NB4 (cell line): Measurements from ENCODE around the gene MZB1.
A peak's percentile ranks its signal among the peaks of the same experiment; 100 is the strongest.

ENCODE experiments used
- DNase-seq: peaks from one replicate; pipeline ENCODE4 v3.0.0; 2010; ENCODE audit warnings: low read depth
- H3K4me3 ChIP-seq: one replicate; pipeline ENCODE4 v1.5.1; 2011; ENCODE audit warnings: mild to moderate bottlenecking, low read depth, low read length, moderate library complexity
- MYC ChIP-seq: IDR thresholded peaks from 2 replicates; pipeline ENCODE4 v1.6.1; 2011; ENCODE audit warnings: low read depth, low read length
- POLR2A ChIP-seq: IDR thresholded peaks from 2 replicates; pipeline ENCODE4 v1.6.1; 2011; ENCODE audit warnings: mild to moderate bottlenecking; ENCODE audit not compliant: insufficient read length; ENCODE audit errors: extremely low read depth
- TF ChIP-seq, protein P1 (sequence below): IDR thresholded peaks from 2 replicates; pipeline ENCODE4 v1.6.1; 2011; ENCODE audit warnings: low read depth, low read length
- TF ChIP-seq, protein P2 (sequence below): IDR thresholded peaks from one replicate; pipeline ENCODE4 v1.5.1; 2012; ENCODE audit warnings: low read depth, low read length

Gene MZB1

DNA sequence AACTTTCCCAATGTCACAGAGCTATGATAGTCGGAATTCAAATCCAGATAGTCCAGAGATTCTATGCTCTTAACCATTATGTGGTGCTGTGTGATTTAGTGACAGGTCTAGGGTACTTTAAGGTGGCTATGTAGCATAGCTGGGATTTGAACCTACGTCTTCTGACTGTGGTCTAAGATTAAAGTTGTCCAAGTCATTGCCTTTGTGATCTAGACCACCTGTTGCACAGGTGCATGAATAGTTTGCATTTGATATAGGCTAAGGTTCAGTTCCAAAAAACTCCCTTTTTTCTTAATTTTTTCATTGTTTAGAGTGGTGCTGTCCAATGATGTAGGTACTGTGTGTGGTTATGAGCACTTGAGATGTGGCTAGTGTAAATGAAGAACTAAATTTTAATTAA is 45.5 kb downstream of the MZB1 start:
- H3K4me3 ChIP-seq = peak overlapping the region; percentile 3
- no peak for DNase-seq
- TF ChIP-seq, protein P1, sequence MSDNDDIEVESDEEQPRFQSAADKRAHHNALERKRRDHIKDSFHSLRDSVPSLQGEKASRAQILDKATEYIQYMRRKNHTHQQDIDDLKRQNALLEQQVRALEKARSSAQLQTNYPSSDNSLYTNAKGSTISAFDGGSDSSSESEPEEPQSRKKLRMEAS = no peak
- TF ChIP-seq, protein P2, sequence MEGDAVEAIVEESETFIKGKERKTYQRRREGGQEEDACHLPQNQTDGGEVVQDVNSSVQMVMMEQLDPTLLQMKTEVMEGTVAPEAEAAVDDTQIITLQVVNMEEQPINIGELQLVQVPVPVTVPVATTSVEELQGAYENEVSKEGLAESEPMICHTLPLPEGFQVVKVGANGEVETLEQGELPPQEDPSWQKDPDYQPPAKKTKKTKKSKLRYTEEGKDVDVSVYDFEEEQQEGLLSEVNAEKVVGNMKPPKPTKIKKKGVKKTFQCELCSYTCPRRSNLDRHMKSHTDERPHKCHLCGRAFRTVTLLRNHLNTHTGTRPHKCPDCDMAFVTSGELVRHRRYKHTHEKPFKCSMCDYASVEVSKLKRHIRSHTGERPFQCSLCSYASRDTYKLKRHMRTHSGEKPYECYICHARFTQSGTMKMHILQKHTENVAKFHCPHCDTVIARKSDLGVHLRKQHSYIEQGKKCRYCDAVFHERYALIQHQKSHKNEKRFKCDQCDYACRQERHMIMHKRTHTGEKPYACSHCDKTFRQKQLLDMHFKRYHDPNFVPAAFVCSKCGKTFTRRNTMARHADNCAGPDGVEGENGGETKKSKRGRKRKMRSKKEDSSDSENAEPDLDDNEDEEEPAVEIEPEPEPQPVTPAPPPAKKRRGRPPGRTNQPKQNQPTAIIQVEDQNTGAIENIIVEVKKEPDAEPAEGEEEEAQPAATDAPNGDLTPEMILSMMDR = no peak
- TF ChIP-seq MYC = no peak
- no peak for TF ChIP-seq POLR2A

GRCh38 chr5:139343476-139343875 is 46.2 kb downstream of the MZB1 start:
- no peak for DNase-seq
- H3K4me3 ChIP-seq = peak overlapping the region; percentile 91
- TF ChIP-seq, protein P2 = no peak
- TF ChIP-seq MYC = no peak

GRCh38 chr5:139342423-139342723 is 47.3 kb downstream of the MZB1 start:
- TF ChIP-seq POLR2A (no peak), MYC (no peak)
- TF ChIP-seq, protein P1 = no peak
- TF ChIP-seq, protein P2 = no peak
- H3K4me3 ChIP-seq = peak overlapping the region; percentile 91
- DNase-seq = no peak

DNA sequence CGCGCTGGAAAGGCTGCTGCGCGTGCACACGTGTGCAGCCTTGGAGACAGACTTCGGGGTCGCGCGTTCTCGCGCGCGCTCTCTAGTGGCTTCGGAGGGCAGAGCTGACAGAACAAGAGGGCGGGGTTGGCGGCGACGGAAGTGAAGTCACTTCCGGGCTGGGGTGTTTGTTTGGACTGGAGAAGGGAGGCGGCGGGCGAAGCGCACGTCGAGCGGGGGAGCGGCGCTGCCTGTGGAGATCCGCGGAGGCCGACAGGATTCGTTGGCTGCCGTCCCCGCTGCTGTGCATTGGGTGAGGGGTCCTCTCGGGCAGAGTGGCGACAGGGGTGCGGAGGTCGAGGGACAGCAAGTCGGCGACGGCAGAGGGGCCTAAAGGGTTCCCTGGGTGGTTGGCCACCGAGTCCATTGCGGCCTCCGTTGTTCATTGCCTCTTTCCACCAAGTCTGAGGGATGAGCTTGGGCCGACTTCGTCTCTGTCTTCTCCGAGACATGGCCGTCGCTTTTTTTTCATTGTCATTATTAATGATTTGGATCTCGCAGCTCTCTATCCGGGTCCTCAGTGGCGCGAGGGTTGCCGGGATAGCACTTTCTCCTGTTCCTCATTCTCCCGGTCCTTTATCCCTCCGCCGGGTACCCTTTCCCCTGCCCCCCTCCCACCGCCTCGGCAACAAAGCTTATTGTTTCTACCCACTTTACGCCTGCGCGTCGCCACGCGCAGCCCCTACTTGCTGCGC is 47.9 kb downstream of the MZB1 start, which contains the start of gene PAIP2:
Gene PAIP2 (plus strand): TSS at position 166 of the 734 bp plus-strand sequence. CDS start 21,931 bp downstream, outside the sequence.
- peak within 1 kb of the TSS; percentile 91 for H3K4me3 ChIP-seq
- peak; percentile 98 for DNase-seq
- TF ChIP-seq, protein P1 = peak; percentile 97
- TF ChIP-seq, protein P2 = peak; percentile 74
- peak; percentile 89 for TF ChIP-seq POLR2A
- TF ChIP-seq MYC = peak; percentile 89

GRCh38 chr5:139341187-139341688 is 48.5 kb downstream of the MZB1 start:
- TF ChIP-seq POLR2A (no peak), MYC (no peak)
- TF ChIP-seq, protein P1 = no peak
- TF ChIP-seq, protein P2 = no peak
- DNase-seq = no peak
- peak overlapping the region; percentile 64 for H3K4me3 ChIP-seq
